DLD1 (cell line): Measurements from ENCODE around the gene FLVCR2.

ENCODE experiments used
- in situ Hi-C: cut with HindIII; loops from 2 replicates; pipeline ENCODE4 v1.10.0; 2017; ENCODE audit warnings: low sequenced_read_pairs

FLVCR2 gene

GRCh38 chr14:75553761-75554364 lies 24.6 kb upstream of the FLVCR2 start:
- in situ Hi-C loops: no loop called here

GRCh38 chr14:75554482-75554881 lies 23.9 kb upstream of the FLVCR2 start:
- in situ Hi-C loops: no loop called here

- in situ Hi-C loops: no loop called here
Measured at GRCh38 chr14:75558440-75558839, 20.0 kb upstream of the FLVCR2 start.

DNA sequence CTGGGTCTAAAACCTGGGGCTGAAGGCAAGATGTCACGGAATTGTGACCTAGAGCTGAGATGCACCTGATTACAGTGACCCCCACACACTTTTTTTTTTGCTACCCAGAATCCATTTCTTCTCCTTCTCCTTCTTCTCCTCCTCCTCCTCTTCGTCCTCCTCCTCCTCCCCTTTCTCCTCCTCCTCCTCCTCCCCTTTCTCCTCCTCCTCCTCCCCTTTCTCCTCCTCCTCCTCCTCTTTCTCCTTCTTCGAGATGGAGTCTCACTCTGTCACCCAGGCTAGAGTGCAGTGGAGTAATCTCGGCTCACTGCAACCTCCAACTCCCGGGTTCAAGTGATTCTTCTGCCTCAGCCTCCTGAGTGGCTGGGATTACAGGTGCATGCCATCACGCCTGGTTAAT lies 19.4 kb upstream of the FLVCR2 start:
- in situ Hi-C loops: no loop called here

GRCh38 chr14:75559451-75560222 lies 18.8 kb upstream of the FLVCR2 start:
- in situ Hi-C loops: no loop called here

DNA sequence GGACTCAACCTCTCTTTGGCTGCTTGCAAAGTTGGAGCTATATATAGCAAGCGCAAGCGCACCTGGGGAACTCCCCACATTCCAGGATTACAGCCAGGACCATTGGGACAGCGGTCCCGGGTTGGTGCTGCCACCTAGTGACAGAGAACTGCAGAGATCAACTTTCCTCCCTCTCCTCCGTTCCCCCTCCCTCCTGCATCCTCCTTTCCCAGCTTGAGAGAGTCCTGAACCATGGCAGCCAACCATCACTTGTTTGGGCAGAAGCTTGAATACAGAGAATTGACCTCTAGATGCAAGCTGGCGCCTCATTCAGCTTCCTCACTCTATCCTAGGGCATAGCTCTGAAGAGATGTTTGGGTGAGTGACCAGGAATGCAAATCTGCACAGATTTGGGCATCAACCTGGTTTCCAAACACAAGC lies 17.4 kb upstream of the FLVCR2 start:
- in situ Hi-C loops: no loop called here

- in situ Hi-C loops: no loop called here
Measured at GRCh38 chr14:75562089-75562488, 16.3 kb upstream of the FLVCR2 start.

- in situ Hi-C loops: no loop called here
Measured at GRCh38 chr14:75562489-75562888, 15.9 kb upstream of the FLVCR2 start.

DNA sequence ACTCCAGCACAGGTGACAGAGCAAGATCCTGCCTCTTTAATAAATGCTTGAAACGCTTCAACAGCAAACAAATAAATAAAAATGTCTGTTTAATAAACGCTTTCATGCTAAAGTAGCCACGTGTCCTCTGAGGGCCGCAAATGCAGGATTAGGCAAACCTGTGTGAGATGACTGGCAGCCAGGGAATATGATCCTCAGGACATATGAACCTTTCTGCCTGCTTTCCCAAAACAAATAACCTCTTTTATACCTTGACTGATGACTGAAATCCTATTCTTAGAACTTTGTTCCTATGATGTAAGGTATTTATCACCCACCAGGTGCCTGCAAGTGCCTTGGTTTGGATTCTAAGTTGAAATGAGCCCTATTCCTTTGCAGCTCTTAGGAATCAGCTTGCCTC lies 14.5 kb upstream of the FLVCR2 start:
- in situ Hi-C loops: no loop called here

DNA sequence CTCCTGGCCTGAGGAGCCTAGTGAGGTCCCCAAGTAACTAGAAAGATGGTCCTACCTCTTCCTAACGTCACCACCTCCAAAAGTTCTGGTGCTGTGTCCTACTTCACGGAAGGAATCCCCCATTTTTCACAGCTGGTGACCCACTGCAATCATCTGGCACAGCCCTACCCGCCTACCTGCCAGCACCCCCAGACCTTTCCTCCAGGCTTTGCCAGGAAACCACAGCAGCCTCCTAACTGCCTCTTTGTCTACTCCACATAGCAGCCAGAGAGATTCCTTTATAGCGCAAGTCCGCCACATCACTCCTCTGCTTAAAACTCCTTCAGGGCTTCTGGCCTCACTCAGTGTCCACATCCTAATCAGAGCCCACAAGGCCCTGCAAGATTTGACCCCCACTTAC lies 13.4 kb upstream of the FLVCR2 start:
- in situ Hi-C loops: no loop called here

DNA sequence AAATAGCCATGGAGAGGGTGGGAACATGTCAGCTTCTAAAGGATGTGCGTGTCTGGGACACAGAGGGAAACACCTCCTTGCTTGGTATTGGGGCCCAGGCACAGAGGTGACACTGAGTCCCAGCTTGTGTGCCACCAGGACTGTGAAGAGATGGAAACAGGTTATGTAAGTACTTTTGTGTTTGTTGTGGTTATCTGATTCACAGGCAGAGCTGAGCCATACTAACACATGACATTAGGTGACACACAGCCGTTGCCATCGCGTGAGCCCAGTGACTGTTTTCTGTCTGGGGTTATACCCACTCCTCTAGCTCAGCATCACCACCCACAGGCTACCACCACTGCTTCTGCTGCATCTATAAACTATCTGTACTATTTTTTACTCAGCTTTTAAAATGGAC lies 12.1 kb upstream of the FLVCR2 start:
- in situ Hi-C loops: no loop called here

- in situ Hi-C loops: no loop called here
Measured at GRCh38 chr14:75566752-75567151, 11.7 kb upstream of the FLVCR2 start.

DNA sequence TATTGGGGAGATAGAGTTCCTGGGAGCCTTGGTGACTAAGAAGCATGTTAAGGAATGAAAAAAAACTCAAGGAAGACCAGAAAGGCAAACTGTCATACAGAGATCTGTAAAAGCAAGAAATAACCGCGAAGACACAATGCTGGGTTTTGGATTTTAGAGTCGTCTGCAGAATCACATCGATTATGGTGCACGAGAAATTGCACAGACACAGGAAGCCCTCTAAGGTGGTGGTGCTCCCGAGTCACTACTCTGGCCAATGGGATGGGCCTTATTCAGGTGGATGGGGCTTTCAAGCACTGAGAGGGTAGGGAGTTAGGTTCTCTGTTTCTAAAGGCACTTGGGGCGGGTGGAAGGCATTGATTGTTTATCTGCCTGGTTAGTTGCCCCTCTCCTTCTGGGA lies 10.3 kb upstream of the FLVCR2 start:
- in situ Hi-C loops: no loop called here

DNA sequence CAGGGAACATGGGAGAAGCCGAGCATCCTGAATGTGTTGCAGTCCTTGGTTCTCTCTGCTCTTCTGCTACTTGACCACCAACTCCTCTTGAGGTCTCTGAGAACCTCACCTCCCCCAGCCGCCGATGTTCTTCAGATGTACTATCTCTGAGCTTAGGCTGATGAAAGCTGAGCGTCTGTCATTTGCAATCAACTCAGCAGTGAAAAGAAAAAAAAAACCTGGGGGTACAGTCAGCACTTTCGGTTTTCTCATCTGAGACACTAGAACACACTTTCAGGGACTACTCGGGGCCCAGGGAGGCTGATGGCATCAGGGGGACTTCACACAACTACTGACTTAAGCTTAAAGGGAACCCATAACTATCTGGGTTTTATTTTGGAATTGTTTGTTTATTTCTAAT lies 9.6 kb upstream of the FLVCR2 start:
- in situ Hi-C loops: no loop called here

GRCh38 chr14:75570797-75571196 lies 7.6 kb upstream of the FLVCR2 start:
- in situ Hi-C loops: no loop called here

- in situ Hi-C loops: no loop called here
Measured at GRCh38 chr14:75572104-75572503, 6.3 kb upstream of the FLVCR2 start.

DNA sequence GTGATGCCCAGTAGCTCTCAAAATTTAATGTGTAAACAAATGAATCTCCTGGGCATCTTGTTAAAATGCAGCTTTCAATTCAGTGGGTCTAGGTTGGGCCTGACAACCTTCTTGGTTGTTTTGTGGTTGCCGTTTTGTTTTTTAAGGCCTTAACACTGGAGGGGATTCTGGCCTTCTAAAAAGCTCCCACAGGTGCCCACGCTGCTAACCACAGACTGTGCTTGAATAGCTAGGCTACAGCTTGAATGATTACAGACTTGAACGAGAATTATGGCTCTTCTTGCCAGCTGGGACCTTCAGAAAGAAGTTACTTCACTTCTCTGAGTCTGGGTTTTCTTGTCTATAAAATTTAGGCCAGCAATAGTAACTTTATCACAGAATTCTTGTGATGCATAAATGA lies 1.3 kb upstream of the FLVCR2 start:
- in situ Hi-C loops: no loop called here

- in situ Hi-C loops: no loop called here
Measured at GRCh38 chr14:75577729-75578101, 705 bp upstream of the FLVCR2 start.

GRCh38 chr14:75578786-75579337 lies 442 bp downstream of the FLVCR2 start:
- in situ Hi-C loops: no loop called here

DNA sequence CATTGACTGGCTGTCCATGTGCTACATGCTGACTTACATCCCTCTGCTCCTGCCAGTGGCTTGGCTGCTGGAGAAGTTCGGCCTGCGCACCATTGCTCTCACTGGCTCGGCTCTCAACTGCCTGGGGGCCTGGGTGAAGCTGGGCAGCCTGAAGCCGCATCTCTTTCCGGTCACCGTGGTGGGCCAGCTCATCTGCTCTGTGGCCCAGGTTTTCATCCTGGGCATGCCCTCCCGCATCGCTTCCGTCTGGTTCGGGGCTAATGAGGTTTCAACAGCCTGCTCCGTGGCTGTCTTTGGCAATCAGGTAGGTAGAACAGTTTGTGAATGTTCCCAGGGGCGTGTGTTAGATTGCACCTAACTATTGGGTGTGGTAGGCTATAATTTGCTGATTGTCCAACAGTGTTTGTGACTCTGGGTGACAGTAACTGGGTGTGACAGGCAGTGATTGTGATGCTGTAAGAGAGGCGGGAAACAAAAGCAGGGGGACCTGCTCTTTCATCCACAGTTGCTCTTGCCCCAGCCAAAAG lies 981 bp downstream of the FLVCR2 start:
- in situ Hi-C loops: no loop called here

DNA sequence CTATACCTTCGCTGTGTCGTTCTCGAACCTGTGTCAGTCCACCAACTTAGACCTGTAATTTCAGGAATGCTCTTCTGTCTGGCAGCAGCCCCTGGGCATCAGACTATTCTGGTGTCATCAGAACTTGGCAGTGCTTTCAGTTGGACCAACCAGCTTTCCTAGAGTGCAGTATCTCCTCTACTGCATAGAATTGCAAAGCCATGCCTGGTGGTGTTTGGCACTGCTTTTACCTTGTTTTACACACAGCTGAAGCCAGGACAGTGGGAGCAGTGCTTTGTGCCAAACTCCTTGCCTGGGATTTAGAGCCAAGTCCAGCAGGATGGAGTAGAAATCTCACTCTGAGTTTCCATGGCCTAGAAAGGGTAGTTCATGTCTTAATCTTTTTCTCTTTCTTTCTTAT lies 1.5 kb downstream of the FLVCR2 start:
- in situ Hi-C loops: no loop called here

DNA sequence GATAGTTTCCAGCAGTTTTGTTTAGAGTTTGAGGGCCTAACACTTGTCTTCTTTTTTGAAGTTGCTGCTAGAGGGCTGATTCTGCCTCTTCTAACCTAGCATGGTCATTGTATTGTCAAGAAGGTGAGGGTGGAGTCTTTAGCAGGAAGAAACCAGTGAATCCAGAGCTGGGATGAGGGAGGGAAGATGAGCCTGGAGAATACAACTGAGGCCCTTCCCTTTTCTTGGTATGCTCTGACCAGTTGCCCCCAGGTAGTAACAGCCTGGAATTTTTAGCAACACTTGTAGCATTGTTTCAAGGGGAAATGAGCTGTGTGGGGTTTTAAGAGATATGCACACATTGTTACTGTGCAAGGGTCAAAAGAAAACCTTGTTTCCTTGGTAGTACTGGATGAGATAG lies 9.0 kb downstream of the FLVCR2 start:
- in situ Hi-C loops: no loop called here
